GM21367 (cell line): ENCODE measurements around the gene ABITRAM.
"Not testable (repeated sequence)": the region's sequence is repeated elsewhere in the genome, so short reads cannot be mapped to it uniquely, and the experiment has no call there.

Experiments used
- ATAC-seq: cut with Tn5 transposase; IDR thresholded peaks from one replicate; pipeline ENCODE4 v1.9.1; 2021; ENCODE audit not compliant: unreplicated experiment

Gene ABITRAM

GRCh38 chr9:108928386-108928785, 5.8 kb upstream of the ABITRAM start:
- no peak for ATAC-seq

GRCh38 chr9:108933231-108933717, 926 bp upstream of the ABITRAM start:
- ATAC-seq, result peak; percentile 18

- ATAC-seq, result peak; percentile 86
Observed at GRCh38 chr9:108933718-108934322, 380 bp upstream of the ABITRAM start, which contains the start of gene ELP1. ELP1 (minus strand) TSS chr9:108934124; CDS start chr9:108931146, 2,978 bp downstream.

- no peak for ATAC-seq
Observed at GRCh38 chr9:108937561-108938305, 3.5 kb downstream of the ABITRAM start.

GRCh38 chr9:108939975-108940374, 5.8 kb downstream of the ABITRAM start:
- ATAC-seq, result no peak

GRCh38 chr9:108950168-108950567, 16.0 kb downstream of the ABITRAM start:
- ATAC-seq, result no peak

- ATAC-seq, result no peak
Observed at GRCh38 chr9:108951578-108951977, 17.4 kb downstream of the ABITRAM start.

- no peak for ATAC-seq
Observed at GRCh38 chr9:108953983-108954574, 19.9 kb downstream of the ABITRAM start.

GRCh38 chr9:108956022-108956630, 21.9 kb downstream of the ABITRAM start:
- no peak for ATAC-seq

- ATAC-seq, result no peak
Observed at GRCh38 chr9:108956631-108957026, 22.4 kb downstream of the ABITRAM start.

GRCh38 chr9:108960331-108960730, 26.1 kb downstream of the ABITRAM start:
- no peak for ATAC-seq

- no peak for ATAC-seq
Observed at GRCh38 chr9:108961151-108961550, 27.0 kb downstream of the ABITRAM start.

GRCh38 chr9:108963459-108964143, 29.4 kb downstream of the ABITRAM start:
- ATAC-seq, result no peak

GRCh38 chr9:108967916-108968315, 33.7 kb downstream of the ABITRAM start:
- no peak for ATAC-seq

- ATAC-seq, result not testable (repeated sequence)
Observed at GRCh38 chr9:108971392-108971791, 37.2 kb downstream of the ABITRAM start.

- no peak for ATAC-seq
Observed at GRCh38 chr9:108972186-108972585, 38.0 kb downstream of the ABITRAM start.

- no peak for ATAC-seq
Observed at GRCh38 chr9:108972626-108973209, 38.5 kb downstream of the ABITRAM start.

- no peak for ATAC-seq
Observed at GRCh38 chr9:108973895-108974294, 39.7 kb downstream of the ABITRAM start.

- no peak for ATAC-seq
Observed at GRCh38 chr9:108978205-108978604, 44.0 kb downstream of the ABITRAM start.

- no peak for ATAC-seq
Observed at GRCh38 chr9:108980893-108981292, 46.7 kb downstream of the ABITRAM start.

- no peak for ATAC-seq
Observed at GRCh38 chr9:108983885-108984284, 49.7 kb downstream of the ABITRAM start.
